WTC11 (cell line): ENCODE results near the gene FAM118B.

Experiments
- ETV6 ChIP-seq: sonication (generic); formaldehyde crosslinking; IDR thresholded peaks from 2 replicates; pipeline ENCODE4 v1.8.1; 2022; ENCODE audit warnings: mild to moderate bottlenecking, missing genetic modification reagents
- IRF1 ChIP-seq: sonication (generic); formaldehyde crosslinking; IDR thresholded peaks from 2 replicates; pipeline ENCODE4 v1.8.0; 2023; ENCODE audit warnings: missing genetic modification reagents
- MAX ChIP-seq: sonication (generic); formaldehyde crosslinking; IDR thresholded peaks from 2 replicates; pipeline ENCODE4 v1.8.0; 2022; ENCODE audit warnings: mild to moderate bottlenecking, missing genetic modification reagents
- NR2C2 ChIP-seq: sonication (generic); formaldehyde crosslinking; IDR thresholded peaks from 2 replicates; pipeline ENCODE4 v1.8.0; 2022; ENCODE audit warnings: mild to moderate bottlenecking, missing genetic modification reagents
- STAT6 ChIP-seq: sonication (generic); formaldehyde crosslinking; conservative IDR thresholded peaks from 2 replicates; pipeline ENCODE4 v1.8.1; 2023; ENCODE audit warnings: mild to moderate bottlenecking, low read depth, missing genetic modification reagents, moderate library complexity
- TCF7 ChIP-seq: sonication (generic); formaldehyde crosslinking; IDR thresholded peaks from 2 replicates; pipeline ENCODE4 v1.8.0; 2022; ENCODE audit warnings: mild to moderate bottlenecking, low read depth, missing genetic modification reagents, moderate library complexity
- ZNF232 ChIP-seq: sonication (generic); formaldehyde crosslinking; IDR thresholded peaks from 2 replicates; pipeline ENCODE4 v1.8.0; 2022; ENCODE audit warnings: mild to moderate bottlenecking, missing genetic modification reagents
- TF ChIP-seq, protein P1 (sequence below): fragments of 200-600 bp; IDR thresholded peaks from 2 replicates; pipeline ENCODE4 v1.8.0; 2022; ENCODE audit warnings: antibody characterized with exemption
- TF ChIP-seq, protein P2 (sequence below): sonication (generic); formaldehyde crosslinking; IDR thresholded peaks from 2 replicates; pipeline ENCODE4 v1.8.1; 2023; ENCODE audit warnings: mild to moderate bottlenecking, missing genetic modification reagents, moderate library complexity
- TF ChIP-seq, protein P3 (sequence below): sonication (generic); formaldehyde crosslinking; IDR thresholded peaks from 2 replicates; pipeline ENCODE4 v1.8.0; 2022; ENCODE audit warnings: mild to moderate bottlenecking, missing genetic modification reagents
- TF ChIP-seq, protein P4 (sequence below): sonication (generic); formaldehyde crosslinking; IDR thresholded peaks from 2 replicates; pipeline ENCODE4 v1.8.1; 2022; ENCODE audit warnings: mild to moderate bottlenecking, missing genetic modification reagents, moderate library complexity, borderline replicate concordance

DNA sequence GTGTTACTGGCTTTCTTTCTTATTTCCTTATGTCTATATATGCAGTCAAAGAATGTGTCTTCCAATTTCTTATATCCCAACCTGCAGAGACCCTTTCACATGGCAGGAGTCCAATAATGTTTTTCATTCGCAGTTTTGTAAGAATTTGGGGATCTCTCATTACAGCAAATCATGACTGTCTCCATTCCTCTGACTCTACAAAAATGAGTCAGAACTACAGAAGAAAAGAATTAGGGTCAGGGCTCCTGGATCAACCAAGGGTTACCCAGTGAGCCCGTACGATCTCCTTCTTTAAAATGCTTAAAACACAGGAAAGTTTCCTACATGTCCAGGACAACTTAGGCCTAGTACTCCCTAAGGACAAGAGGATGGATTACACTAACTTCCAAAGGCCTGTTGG is 42.3 kb upstream of the FAM118B start:
- TF ChIP-seq, protein P1, sequence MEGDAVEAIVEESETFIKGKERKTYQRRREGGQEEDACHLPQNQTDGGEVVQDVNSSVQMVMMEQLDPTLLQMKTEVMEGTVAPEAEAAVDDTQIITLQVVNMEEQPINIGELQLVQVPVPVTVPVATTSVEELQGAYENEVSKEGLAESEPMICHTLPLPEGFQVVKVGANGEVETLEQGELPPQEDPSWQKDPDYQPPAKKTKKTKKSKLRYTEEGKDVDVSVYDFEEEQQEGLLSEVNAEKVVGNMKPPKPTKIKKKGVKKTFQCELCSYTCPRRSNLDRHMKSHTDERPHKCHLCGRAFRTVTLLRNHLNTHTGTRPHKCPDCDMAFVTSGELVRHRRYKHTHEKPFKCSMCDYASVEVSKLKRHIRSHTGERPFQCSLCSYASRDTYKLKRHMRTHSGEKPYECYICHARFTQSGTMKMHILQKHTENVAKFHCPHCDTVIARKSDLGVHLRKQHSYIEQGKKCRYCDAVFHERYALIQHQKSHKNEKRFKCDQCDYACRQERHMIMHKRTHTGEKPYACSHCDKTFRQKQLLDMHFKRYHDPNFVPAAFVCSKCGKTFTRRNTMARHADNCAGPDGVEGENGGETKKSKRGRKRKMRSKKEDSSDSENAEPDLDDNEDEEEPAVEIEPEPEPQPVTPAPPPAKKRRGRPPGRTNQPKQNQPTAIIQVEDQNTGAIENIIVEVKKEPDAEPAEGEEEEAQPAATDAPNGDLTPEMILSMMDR, result no peak
- TF ChIP-seq, protein P2, sequence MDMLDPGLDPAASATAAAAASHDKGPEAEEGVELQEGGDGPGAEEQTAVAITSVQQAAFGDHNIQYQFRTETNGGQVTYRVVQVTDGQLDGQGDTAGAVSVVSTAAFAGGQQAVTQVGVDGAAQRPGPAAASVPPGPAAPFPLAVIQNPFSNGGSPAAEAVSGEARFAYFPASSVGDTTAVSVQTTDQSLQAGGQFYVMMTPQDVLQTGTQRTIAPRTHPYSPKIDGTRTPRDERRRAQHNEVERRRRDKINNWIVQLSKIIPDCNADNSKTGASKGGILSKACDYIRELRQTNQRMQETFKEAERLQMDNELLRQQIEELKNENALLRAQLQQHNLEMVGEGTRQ (CRISPR knock-in tag), result no peak
- TF ChIP-seq IRF1 (CRISPR knock-in tag) (no peak), MAX (CRISPR knock-in tag) (no peak), TCF7 (CRISPR knock-in tag) (no peak), ETV6 (no peak), NR2C2 (no peak), ZNF232 (CRISPR knock-in tag) (no peak), STAT6 (CRISPR knock-in tag) (no peak)
- TF ChIP-seq, protein P3, sequence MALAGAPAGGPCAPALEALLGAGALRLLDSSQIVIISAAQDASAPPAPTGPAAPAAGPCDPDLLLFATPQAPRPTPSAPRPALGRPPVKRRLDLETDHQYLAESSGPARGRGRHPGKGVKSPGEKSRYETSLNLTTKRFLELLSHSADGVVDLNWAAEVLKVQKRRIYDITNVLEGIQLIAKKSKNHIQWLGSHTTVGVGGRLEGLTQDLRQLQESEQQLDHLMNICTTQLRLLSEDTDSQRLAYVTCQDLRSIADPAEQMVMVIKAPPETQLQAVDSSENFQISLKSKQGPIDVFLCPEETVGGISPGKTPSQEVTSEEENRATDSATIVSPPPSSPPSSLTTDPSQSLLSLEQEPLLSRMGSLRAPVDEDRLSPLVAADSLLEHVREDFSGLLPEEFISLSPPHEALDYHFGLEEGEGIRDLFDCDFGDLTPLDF, result no peak
- TF ChIP-seq, protein P4, sequence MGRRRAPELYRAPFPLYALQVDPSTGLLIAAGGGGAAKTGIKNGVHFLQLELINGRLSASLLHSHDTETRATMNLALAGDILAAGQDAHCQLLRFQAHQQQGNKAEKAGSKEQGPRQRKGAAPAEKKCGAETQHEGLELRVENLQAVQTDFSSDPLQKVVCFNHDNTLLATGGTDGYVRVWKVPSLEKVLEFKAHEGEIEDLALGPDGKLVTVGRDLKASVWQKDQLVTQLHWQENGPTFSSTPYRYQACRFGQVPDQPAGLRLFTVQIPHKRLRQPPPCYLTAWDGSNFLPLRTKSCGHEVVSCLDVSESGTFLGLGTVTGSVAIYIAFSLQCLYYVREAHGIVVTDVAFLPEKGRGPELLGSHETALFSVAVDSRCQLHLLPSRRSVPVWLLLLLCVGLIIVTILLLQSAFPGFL (CRISPR knock-in tag), result no peak
